HG03575 (cell line): ENCODE data around the gene PTPRG.
A peak's percentile ranks its signal among the peaks of the same experiment; 100 is the strongest.
"Not testable (repeated sequence)": the region's sequence is repeated elsewhere in the genome, so short reads cannot be mapped to it uniquely, and the experiment has no call there.

Experiments used
- ATAC-seq: cut with Tn5 transposase; IDR thresholded peaks from one replicate; pipeline ENCODE4 v1.9.1; 2021; ENCODE audit not compliant: unreplicated experiment, insufficient number of reproducible peaks, low FRiP score; ENCODE audit errors: extremely low read depth

The PTPRG gene

DNA sequence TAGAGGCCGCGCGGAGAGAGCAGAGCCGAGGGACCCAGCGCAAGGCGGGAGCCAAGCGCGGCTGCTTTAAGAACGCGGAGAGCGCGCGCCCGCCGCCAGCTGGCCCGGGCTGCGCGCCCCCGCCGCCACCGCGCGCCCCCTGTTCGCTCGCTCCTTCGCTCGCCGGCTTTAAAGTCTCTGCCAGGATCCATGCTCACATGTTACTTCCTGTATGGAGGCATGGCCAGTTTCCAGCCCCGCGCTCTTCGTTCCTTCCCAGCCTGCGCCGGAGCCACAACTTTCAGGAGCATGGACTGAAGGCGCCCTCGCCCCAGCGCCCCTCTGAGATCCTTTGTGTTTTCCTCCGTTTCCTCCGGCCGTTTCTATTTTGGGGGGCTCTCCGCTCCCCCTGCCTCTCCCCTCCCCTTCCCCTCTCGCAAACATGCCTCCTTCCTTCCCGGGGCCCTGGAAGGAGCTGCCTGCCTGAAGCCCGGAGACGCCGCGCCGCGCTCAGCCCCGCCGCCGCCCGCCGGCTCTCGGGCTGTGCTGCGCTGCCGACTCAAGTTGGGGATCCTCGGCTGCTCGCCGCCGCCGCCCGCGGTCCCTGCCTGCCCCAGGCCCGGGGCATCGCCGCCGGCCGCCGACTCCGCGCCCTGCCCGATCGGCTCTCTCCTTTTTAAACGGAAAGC is at the start of gene PTPRG:
Gene PTPRG (plus strand): TSS at position 198 of the 668 bp plus-strand sequence. CDS start 717 bp downstream, outside the sequence.
- no peak for ATAC-seq

DNA sequence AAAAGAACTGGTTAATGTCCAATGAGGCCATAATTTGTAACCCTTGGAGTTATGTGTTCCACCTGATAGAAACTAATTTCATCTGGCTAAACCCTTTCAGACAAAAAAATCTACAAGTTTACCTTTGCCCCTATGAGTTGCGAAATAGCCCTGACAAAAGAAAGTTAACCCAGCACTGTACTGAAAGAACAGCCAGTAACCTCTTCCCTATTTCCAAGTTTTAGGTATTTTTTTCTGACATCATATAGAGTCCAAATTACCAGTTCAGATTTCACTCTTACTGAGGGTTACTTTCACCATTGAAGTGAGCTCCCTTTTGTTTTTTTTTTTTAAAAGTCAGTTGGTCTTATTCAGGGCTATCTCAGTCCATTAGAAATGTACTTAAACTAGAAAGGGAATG is 42.8 kb upstream of the PTPRG start:
- no peak for ATAC-seq

DNA sequence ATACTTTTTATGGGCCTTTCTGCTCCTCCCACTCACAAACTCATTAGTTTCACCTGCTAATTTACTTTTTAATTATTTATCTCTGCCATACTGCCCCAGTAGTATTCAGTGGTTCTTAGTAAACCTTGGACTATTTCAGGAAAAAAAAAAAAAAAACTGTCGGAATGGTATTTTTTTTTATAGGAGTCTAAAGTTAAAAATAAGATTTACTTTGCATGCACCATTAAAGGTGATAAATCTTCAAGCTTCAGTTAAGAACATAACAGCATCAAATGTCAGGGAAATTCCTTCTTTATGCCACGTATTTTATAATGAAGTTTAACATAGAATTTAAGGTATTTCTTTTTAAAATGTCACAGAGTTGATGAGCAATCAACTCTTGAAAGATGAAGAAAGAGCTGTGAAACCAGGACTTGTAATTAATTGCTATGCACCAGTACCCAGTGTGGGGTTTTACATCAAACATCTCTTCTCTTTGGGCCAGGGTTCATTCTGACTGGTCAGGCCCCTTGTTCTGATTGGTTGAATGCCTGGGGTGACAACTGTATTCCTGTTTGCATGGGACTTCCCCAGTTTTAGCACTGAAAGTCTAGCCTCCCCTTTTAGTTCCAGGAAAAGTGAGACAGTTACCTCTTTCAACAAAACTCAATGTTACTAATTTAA is 40.3 kb upstream of the PTPRG start:
- peak; percentile 92 for ATAC-seq

DNA sequence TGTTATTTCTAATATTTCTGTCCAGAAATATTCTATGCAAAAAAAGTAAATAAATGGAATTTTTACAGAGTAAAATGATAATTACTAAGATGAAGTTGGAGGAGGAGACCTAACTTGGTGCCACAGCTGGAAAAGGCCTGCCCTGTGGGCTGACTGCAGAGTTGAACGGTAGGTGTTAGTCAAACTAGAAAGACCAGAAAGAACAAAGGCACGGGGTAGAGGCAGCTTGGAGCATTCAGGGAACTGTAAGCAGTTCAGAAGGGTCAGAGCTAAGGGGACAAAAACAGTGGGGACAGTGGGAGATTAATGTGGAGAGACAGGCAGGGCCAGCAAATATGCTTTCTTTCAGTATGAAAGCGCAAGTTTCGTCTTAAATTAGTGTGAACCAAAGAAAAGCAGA is 39.3 kb upstream of the PTPRG start:
- no peak for ATAC-seq

DNA sequence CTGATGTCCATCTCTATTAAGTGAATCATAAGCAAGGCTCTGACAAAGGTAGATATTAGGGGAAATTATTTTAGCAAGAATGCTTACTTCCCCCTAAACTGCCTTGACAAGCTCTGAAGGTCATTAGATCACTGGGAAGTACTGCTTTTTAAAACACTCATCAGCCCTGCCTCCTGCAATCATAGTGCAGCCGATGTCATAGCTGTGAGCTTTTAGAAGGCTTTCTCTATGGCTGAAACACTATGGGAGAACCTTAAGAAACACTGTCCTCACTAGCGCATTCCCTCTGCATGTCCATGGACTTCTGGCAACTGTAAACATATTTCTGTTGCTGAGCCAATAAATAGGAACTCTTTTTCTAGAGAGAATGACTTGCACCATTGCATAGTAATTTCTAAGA is 38.7 kb upstream of the PTPRG start:
- no peak for ATAC-seq

DNA sequence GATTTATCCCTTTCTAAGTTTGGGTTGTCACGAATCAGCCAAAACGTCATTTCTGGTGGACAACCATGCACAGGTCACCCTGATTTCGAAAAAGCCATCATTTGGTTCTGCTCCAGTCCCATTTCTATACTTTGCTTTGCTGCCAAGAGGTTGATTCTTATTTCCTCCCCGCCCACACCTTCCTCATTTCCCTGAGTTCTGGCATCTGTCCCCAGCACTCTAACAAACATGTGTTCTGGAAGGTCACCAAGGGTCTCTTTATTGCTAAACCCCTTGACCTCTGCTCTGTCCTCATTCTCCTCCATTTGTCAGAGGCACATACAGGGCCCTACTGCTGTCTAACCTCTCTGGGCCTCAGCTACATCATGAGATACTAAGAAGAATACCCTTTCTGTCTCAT is 36.4 kb upstream of the PTPRG start:
- ATAC-seq: no peak

DNA sequence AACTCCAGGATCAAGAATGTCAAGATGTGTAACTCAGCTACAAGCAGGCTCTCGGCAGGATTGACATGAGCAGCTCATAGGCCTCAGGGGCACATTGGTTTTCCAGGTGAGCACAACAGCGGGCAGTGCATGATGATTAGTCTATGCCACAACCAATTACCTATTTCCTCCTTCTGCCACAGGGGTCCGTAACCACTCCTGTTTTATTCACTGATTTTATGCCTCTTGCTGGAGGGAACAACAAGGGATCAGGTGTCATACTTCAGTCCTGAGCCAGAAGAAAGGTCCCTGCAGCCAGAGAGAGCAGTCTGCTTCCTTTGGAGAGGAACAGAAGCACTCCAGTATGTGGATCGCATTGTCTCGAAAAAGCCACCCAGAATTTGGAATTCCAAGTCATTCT is 35.1 kb upstream of the PTPRG start:
- ATAC-seq: no peak

DNA sequence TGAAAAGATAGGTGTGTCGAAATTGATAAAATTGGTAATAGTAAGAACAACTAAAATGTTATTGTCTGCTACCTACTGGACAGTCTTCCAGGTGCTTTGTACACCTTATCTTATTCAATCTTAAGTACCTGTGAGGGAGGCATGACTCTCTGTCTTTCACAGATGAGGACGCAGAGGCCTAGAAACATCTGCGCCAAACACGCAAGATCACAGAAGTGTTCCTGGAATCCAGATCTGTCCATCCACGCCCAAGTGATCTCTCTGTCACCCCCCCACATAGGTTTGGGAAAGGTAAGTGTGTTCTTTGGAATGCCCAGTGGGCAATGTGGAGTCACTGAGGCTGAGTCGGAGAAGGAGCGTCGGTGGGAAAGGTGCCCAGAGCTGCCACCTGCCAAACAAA is 34.4 kb upstream of the PTPRG start:
- ATAC-seq: no peak

DNA sequence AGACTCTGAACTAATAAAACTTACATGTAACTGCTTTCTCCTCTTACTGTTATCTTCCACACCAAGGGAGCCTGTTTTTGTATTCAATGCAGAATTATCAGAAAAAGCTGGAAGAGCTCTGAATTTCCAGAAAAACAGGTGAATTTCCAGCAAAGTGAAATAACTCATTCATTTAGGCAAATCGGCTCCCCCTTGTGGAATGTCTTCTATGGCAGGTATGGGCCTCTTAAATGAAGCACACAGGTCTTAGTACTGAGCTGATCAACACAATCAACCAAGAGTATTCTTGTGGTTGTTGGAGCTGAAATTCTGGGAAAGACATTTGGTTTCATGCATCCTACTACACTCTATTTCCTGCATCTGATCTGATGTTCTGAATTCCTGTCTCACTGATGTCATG is 31.0 kb upstream of the PTPRG start:
- no peak for ATAC-seq

DNA sequence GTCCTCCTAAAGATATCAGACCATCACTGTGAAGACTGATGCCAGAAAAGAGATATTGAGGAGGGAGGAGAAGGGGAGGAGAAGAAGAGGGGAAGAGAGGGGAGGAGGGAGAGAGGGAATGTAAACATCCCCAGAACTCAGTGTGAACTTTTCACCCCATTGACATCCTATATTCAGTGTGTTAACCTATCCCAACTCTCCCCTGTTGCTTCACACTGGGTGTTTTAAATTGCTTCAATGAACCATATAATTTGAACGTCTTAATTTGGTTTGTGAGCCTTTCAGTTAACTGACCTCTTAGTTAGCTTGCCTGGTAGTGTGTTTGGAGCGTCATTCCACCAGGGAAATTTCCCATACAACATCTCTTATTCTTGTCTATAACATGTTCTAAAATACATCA is 29.8 kb upstream of the PTPRG start:
- ATAC-seq: no peak

DNA sequence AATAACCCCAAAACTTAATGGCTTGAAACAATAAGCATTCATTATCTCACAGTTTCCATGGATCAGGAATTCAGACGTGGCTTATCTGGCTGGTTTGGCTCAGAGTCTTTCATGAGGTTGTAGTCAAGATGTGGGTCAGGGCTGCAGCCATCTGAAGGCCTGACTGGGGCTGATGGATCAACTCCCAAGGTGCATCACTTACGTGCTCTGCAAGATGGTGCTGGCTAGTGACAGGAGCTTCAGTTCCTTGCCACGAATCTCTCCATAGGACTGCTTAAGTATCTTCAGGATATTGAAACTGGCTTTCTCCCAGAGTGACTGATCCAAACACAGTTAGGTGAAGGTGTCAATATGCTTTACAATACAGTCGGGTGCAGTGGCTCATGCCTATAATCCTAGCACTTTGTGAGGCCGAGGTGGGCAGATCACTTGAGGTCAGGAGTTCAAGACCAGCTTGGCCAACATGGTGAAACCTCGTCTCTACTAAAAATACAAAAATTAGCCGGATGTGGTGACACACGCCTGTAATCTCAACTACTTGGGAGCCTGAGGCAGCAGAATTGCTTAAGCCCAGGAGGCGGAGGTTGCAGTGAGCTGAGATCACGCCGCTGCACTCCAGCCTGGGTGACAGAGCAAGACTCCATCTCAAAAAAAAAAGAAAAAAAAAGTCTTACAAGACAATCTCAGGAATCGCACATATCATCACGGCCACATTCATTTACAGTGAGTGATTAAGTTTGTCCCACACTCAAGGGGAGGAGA is 28.5 kb upstream of the PTPRG start:
- ATAC-seq: no peak

DNA sequence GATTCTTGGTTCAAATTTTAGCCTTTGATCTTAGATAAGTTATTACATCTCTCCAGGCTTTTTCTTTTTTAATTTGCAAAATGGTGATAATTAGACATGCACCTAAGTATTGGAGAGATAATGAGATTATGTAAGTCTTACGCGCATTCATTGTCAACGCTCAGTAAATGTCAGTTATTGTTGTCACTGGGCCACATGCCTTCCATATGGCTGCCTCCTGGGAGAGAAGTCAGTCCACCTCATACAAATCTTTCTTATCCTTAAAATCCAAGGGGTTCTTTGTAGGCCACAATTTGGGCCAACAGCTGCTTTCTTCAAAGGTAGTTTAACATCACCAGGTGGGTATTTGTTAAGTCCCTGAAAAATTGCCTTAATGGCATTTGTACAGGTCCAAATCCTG is 25.5 kb upstream of the PTPRG start:
- no peak for ATAC-seq

DNA sequence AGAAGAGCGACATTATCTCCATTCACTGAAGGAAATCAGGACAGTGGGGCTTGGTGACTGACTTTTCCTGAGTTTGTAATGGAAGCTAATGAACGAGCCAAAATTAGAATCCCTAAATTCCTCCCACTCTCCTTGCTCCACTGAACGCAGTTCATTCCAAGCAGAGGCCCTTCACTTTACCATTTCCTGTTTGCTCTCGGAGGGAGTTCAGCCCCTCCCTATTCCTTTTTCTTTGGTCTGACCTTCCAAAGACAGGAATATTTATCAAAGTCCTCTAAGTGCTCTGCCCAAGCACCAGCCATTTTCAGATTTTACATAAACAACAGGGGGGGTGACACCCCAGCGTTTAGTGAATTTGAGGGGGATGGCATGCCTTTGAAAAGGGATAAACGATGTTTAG is 24.0 kb upstream of the PTPRG start:
- no peak for ATAC-seq

DNA sequence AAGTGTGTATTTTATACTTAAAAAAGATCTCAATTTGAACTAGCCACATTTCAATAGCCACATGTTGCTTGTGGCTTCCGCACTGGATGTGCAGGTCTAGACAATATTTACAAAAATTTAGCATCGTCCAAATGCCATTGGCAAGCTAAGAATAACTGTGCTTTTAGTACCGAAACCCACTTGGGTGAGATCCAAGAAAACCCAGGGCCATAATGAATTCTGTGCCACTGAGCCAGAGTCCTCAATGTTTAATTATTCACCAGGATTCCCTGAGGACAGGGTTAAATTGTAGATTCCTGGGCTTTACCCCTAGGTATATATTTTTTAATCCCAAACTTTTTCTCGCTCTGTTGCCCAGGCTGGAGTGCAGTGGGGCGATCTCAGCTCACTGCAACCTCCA is 22.9 kb upstream of the PTPRG start:
- ATAC-seq: no peak

DNA sequence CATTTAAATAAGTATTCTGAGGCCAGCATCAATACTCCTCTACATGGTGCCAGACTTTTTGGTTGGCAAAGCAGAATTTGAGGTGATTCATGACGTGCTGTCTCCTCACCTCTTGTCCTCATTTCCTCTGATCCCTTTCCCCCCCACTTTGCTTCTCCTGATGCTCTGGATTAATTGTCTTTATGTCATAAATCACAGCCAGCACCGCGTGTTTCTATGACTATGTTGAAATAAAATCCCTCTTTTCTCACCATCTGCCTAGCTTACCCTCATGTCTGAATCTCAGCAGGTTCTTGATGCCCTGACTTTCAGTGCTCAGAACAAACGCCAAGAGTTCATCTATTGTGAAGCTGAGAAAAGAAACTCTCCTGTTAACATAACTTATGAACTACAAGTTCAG is 19.7 kb upstream of the PTPRG start:
- ATAC-seq: no peak

DNA sequence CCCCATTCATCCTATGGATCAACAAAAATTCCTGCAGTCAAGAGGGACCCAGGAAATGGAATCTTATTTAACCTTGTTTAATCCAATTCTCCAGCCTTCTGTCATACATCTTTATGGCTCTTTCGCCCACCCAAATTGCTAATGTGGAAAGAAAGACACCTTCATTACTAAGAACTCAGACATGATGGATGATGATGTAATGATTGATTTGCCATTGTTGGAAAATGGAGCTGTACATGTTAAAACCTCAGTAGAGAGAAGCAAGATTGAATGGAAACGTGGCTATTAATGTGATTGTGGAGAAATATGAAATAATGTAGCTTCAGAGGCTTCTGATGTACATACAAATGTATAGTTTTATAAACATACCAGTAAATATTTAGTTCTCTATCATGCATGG is 15.7 kb upstream of the PTPRG start:
- ATAC-seq: no peak

DNA sequence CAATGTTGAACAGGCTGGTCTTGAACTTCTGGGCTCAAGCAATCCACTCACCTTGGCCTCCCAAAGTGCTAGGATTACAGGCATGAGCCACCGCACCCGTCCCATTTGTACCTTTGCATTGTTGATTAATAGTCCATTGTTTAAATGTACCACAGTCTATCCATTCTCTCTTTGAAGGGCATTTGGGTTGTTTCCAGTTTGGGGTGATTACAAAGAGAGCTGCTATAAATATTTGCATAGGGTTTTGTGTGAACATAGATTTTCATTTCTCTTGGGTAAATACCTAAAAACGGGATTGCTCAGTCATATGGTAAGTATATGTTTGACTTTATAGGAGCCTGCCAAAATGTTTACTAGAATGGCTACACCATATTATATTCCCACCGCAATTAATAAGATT is 13.7 kb upstream of the PTPRG start:
- no peak for ATAC-seq

DNA sequence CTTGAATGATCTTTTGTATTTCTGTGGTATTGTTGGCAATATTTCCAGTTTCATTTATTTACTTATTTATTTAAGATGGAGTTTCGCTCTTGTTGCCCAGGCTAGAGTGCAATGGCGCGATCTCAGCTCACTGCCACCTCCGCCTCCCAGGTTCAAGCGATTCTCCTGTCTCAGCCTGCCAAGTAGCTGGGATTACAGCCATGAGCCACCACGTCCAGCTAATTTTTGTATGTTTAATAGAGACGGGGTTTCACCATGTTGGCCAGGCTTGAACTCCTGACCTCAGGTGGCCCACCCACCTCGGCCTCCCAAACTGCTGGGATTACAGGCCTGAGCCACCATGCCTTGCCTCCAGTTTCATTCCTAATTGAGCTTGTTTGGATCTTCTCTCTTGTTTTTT is 8.7 kb upstream of the PTPRG start:
- not testable (repeated sequence) for ATAC-seq

DNA sequence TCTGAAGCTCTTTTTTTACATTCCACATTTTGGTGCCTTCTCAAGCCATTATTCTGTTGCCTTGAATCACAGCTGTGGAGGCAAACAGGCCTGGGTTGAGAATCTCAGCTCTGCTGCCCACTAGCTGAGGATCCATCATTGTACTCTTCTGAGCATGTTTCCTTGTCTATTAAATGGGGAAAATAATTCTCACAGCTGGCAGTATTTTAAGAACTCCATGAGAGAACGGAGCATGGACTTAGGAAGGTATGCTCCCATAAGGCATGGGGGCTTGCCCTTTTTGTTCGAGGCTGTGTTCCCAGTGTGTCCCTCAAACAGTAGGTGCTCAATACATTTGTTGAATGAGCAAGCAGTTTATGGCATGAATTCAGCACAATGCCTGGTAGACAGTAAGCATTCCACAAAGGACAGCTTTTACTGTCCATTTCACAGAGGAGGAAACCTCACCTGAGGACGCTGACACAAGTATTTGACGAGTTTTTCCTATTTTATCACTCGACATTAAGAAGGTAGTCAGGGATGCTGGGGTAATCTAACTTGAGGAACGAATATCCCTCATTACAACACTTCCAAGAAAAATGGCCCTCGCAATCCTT is 2.1 kb upstream of the PTPRG start:
- ATAC-seq: no peak
